ENCODE results near the gene FCAMR. TPM values are rescaled to one million over a fixed set of nuclear protein-coding genes. Genes with fewer than 3 reads are reported as not detected.

Gene FCAMR
- polyA plus RNA-seq, 1 experiment = not detected

- CTCF ChIA-PET = interaction anchor here (1.4 kb wide), 1 partner anchor 21 kb away, joined by 4 read pairs; no protein-coding TSS in a partner anchor
- Histone ChIP-seq H3K4me3 (ENCODE audit: low read depth, low read length) (no peak overlapping the region), H3K36me3 (ENCODE audit: control insufficient read depth, insufficient read depth, low read length) (no peaks in the 10 kb centered on the region), H3K27me3 (ENCODE audit: control insufficient read depth, insufficient read depth, low read length) (peaks cover 5% of the 10 kb centered on the region)
- DNase-seq (ENCODE audit: low read depth) = no peak
- TF ChIP-seq CTCF (IDR thresholded peaks at IDR 0.05; ENCODE audit: insufficient read depth, low read depth, low read length) = no peak
- POLR2A ChIA-PET = no interaction called here
Observed at GRCh38 chr1:206975306-206975705, 5.0 kb upstream of the FCAMR start.

- Histone ChIP-seq H3K27me3 (ENCODE audit: control insufficient read depth, insufficient read depth, low read length) (peaks cover 7% of the 10 kb centered on the region), H3K4me3 (ENCODE audit: low read depth, low read length) (no peak overlapping the region), H3K36me3 (ENCODE audit: control insufficient read depth, insufficient read depth, low read length) (no peaks in the 10 kb centered on the region)
- no peak for TF ChIP-seq CTCF (IDR thresholded peaks at IDR 0.05; ENCODE audit: insufficient read depth, low read depth, low read length)
- CTCF ChIA-PET = interaction anchor here (8.0 kb wide), 1 partner anchor 8 kb away, joined by 70 read pairs; no protein-coding TSS in a partner anchor
- DNase-seq (ENCODE audit: low read depth) = no peak
- POLR2A ChIA-PET = no interaction called here
Observed at GRCh38 chr1:206974140-206974539, 3.9 kb upstream of the FCAMR start.

- CTCF ChIA-PET = interaction anchor here (0.8 to 8.0 kb wide), 8 partner anchors 9 to 246 kb away, joined by 3 to 70 read pairs (median 4); no protein-coding TSS in a partner anchor
- no peak for TF ChIP-seq CTCF (IDR thresholded peaks at IDR 0.05; ENCODE audit: insufficient read depth, low read depth, low read length)
Observed at GRCh38 chr1:206972728-206973127, 2.5 kb upstream of the FCAMR start.

GRCh38 chr1:206971029-206971655 is 882 bp upstream of the FCAMR start:
- DNase-seq (ENCODE audit: low read depth) = no peak
- Histone ChIP-seq H3K36me3 (ENCODE audit: control insufficient read depth, insufficient read depth, low read length) (no peaks in the 10 kb centered on the region), H3K4me3 (ENCODE audit: low read depth, low read length) (no peak overlapping the region), H3K27me3 (ENCODE audit: control insufficient read depth, insufficient read depth, low read length) (peaks cover 9% of the 10 kb centered on the region)
- TF ChIP-seq CTCF (IDR thresholded peaks at IDR 0.05; ENCODE audit: insufficient read depth, low read depth, low read length) = no peak
- ChIA-PET CTCF (interaction anchor here (8.0 kb wide), 1 partner anchor 11 kb away, joined by 70 read pairs; no protein-coding TSS in a partner anchor), POLR2A (no interaction called here)

More at GRCh38 chr1:206972728-206973127, 2.5 kb upstream of the FCAMR start:
- H3K36me3 ChIP-seq (ENCODE audit: control insufficient read depth, insufficient read depth, low read length) = no peaks in the 10 kb centered on the region
- peaks cover 9% of the 10 kb centered on the region for H3K27me3 ChIP-seq (ENCODE audit: control insufficient read depth, insufficient read depth, low read length)
- POLR2A ChIA-PET = no interaction called here
- no peak overlapping the region for H3K4me3 ChIP-seq (ENCODE audit: low read depth, low read length)
- DNase-seq (ENCODE audit: low read depth) = no peak

- POLR2A ChIA-PET = no interaction called here
- CTCF ChIA-PET = interaction anchor here (8.0 kb wide), 1 partner anchor 13 kb away, joined by 70 read pairs; no protein-coding TSS in a partner anchor
- no peak for DNase-seq (ENCODE audit: low read depth)
Observed at GRCh38 chr1:206969090-206969489, 1.2 kb downstream of the FCAMR start.

More at GRCh38 chr1:206969090-206969489, 1.2 kb downstream of the FCAMR start:
- no peak for TF ChIP-seq CTCF (IDR thresholded peaks at IDR 0.05; ENCODE audit: insufficient read depth, low read depth, low read length)
- no peaks in the 10 kb centered on the region for H3K36me3 ChIP-seq (ENCODE audit: control insufficient read depth, insufficient read depth, low read length)
- H3K4me3 ChIP-seq (ENCODE audit: low read depth, low read length) = no peak overlapping the region
- peaks cover 9% of the 10 kb centered on the region for H3K27me3 ChIP-seq (ENCODE audit: control insufficient read depth, insufficient read depth, low read length)
